ENCODE measurements around the gene PRKN.

Gene PRKN

DNA sequence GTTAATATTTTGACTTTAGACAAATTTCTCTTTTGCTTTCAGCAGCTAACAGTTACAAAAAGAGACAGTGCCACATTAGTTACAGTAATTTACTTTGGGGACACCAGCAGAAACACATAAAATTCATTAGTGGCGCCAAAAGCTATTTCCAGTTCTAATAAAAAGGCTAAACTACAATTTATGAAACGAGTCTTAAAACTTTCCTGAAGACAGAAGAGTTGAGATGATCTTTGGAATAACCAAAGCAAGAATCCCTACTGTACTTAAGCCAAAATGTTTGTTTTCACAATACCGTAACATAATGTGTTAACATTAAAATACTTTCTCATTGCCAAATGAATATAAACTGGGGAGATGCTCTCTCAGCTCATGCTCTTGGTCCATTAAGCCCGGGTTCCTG, 1103.5 kb downstream of the PRKN start:
- no peak for DNase-seq

DNA sequence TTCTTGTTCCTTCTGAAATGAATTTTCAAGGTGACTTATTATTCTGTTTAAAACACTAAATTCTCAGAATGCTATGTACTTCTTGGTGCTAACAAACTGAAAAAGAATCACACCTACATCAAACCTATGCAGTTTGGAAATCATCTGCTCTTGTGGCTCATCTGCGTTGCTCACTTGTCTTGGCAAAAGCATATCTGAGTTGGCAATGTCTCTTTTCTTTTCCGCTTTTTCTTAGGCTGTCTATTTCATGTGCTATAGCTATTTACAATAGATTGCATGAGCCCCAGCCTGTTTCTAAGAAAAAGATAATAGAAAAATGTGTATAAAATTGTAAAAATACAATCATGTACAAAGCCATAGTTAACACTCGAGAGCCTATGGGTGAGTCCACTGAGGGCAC, 1104.8 kb downstream of the PRKN start:
- no peak for DNase-seq

DNA sequence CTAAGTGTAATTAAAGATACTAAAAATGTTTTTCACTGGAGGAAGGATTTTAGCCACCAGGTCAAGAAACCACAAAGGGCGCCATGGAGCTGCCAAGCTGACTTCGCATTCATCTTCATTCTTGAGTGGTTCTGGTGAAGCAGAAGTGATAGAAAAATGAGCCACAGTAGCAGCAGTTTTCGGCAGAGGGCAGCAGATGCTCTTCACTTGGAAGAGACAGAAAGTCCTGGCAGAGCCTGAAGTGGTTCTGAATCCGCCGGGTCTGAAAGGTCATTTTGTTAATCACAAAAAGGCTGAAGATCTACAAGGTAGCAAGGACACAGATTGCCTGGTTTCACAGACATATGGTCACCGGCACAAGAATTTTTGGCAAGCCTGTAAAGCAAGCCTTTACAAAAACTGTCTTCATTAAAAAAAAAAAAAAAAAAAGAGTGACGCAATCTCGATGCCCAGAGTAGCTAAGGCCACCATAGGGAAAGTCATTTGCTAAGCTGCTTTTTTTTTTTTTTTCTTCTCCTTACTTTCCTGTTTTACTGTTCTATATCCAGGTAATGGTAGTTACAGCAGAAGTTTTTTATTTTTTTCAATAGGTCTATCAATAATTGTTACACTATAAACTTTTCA, 1108.6 kb downstream of the PRKN start:
- no peak for DNase-seq

DNA sequence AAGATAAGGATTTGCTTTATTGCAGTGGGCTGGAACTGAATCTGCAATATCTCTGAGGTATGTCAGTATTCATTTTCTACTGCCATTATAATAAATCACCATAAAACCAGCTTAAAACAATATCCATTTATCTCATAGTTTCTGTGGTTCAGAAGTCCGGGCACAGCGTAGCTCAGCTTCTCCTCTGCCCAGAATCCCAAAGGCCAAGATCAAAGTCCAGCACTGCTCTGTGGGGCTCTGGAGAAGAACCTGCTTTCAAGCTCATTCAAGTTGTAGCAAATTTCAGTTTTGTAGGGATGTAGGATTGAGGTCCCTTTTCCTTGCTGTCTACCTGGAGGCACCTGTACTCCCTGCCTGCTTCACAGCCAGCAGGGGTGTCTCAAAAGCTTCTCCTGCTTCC, 1113.9 kb downstream of the PRKN start:
- no peak for DNase-seq

- no peak for DNase-seq
These were observed 1118.8 kb downstream of the PRKN start for GRCh38 chr6:161608771-161609170.

- no peak for DNase-seq
These were observed 1119.8 kb downstream of the PRKN start for GRCh38 chr6:161607696-161608297.

GRCh38 chr6:161602359-161602758, 1125.2 kb downstream of the PRKN start:
- DNase-seq, result no peak

GRCh38 chr6:161598896-161599295, 1128.7 kb downstream of the PRKN start:
- no peak for DNase-seq

- no peak for DNase-seq
These were observed 1130.6 kb downstream of the PRKN start for GRCh38 chr6:161596807-161597520.

DNA sequence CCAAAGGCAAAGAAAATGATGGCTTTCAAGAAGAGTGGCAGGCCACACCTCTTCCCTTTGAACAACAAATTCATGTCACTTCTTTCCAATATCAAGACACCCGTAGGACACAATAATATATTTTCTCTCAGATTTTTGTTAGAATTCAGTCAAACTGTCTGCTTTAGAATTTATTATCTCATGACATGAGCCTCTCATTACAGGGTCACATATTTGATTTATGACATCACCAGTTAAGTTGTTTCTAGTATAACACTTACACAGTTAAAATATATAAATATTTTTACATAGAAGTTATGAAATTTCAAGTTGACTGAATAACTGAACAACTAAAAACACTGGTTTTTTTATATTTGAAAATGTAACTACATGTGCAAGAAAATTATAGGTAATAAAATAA, 1133.2 kb downstream of the PRKN start:
- no peak for DNase-seq

GRCh38 chr6:161590961-161591627, 1136.5 kb downstream of the PRKN start:
- no peak for DNase-seq

DNA sequence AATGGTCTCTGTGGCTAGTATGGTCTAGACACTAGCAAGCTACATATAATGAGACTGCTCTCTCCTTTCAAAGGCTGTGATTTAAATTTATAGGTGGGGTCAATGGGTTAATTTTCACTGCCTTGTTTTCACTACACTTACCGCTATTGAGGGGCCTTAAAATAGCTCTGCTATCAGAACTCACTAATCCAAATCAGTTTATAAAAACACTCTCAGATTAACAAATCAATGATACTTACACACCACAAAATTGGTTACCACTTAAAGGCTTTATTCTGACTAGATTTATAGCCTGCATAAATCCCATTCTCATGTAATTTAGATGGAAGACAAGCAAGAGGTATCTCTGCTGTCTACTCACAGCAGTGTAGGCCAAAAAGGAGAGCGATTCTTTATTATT, 1140.7 kb downstream of the PRKN start:
- no peak for DNase-seq

DNA sequence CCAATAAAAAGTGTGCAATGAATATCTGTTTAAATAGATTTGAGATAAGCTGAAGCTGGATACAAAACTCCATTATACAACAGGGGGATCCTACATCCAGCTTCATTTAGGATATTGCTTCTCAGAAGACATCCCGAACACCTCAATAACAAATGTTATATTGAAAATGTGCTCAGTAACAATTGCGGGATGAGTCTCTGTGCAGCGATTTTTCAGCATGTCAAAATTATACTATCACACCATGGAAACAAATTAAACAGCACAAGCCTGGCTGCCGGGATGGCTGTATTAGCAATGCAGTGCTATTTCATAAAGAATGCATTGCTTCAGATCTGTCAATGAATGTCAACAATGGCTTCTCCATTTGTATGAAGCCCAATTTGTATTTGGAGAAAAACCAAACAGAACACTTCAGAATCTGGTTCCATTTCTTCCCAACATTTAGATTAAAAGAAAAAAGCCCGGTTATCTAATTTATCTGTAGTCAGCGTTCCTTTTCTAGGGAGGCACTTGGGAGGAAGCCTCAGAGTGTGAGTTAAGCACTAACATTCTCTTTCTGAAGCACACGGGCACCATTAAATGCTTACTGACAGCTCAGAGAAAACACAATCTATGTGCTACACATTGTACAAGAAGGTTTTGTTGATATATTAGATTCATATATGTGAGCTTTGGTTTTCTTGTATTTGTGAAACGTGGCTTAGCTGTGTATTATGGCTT, 1142.8 kb downstream of the PRKN start:
- no peak for DNase-seq

DNA sequence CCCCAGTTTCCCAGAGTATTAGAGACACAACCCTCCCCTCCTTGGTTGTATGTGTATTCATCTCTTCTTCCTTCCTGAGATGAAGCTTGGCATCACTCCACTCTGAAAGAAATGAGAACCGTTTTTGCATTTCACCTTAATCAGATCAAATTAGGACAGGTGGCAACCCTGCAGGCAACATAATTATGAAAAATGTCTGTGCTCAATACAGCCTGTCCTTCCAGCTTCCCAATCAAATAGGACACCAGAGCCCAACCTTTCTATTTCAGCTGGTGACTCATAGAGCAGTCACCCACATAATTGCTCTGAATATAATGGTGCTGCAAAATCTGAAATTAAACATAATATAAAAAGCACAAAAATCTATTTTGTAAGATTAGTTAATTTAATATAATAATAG, 1143.5 kb downstream of the PRKN start:
- no peak for DNase-seq

DNA sequence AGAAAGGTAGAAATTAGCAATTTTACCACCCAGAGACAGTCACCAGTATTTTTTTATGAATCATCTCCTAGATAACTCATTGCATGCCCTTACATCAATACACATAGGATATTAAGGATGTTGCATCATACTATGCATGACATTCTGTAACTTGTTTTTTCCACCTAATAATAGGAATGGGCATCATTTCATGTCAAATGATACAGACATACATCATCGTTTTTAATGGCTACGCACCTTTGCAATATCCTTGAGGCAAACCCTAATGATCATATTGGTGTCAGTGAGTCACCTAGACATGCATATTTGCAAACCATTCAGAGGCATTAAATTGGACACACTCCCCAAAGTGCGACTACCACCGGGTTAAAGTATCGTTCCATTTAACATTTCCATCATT, 1144.0 kb downstream of the PRKN start:
- no peak for DNase-seq

- no peak for DNase-seq
These were observed 1149.1 kb downstream of the PRKN start for GRCh38 chr6:161578478-161578877.

DNA sequence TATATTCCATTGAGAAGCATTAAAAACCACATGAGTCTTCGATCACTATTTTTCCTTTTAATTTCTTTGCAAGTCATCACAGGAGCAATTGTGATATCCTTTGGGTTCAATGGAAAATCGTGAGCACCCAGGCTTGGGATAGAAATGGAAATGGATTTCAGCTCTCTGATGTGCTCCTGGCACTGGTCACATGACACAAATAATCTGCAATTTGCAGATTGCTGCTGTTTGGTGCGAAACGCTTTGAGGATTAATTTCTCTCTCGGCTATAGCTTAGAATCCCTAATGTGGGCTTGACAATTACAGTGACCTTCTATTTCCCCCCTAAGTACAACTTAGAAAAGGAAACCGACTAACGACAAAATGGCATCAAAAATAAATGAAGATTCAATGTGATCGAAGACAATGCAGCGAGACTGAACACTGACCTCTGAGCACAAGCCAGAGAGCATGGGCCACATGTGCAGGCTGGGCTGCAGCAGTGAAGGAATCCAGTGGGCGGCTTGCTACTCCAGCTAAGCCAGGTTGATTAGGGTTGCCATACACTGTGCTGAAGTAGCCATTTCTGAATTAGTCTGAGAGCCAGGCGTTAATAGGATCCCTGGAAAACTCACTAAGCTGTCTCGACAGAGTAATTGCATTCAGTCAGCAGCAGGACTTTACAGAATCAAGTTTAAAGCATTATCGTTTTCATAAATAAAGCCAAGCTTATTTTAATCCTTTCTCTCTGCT, 1151.9 kb downstream of the PRKN start:
- no peak for DNase-seq

DNA sequence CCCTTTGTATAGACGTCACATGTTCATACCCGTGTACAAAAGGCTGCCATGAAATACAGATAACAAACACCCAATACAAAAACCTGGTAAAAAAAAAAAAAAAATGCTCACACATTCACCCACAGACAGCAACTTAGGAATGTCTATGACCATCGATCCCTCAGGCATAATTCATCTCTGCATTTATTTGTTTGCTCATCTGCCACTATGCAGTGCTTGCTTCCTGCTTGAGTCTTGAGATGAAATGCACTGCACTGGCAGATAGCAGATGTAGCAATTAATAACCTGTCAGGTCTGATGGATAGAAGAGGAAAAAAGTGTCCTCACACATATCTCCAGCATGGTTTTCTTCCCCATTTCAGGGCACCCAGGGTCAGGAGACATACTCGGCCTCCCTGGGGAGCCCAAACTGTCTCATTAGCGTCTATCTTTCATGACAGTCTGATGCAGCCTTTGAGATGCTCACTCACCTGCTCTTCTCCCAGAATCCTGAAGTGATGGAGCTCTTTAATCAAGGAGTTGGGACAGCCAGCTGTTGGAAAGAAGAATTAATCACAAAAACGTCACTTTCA, 1158.6 kb downstream of the PRKN start:
- no peak for DNase-seq

DNA sequence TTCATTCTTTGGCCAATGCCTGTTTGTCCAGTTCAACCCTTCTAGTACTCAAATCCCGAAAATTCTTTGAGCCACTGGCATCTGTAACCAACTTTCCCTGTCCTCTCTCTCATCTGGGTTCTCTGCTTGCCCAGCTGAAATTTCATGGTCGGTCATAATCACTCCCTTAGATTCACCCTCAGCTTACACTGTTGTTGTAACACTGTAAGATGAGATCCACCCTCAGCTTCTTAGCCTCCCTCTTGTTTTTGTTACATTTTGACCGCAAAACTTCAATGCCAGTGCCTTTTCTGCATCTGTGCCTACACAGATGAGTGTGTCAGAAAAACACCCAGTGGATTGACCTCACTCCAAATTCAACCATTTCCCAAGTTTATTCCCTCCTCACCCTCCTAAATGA, 1162.6 kb downstream of the PRKN start:
- DNase-seq, result no peak

GRCh38 chr6:161561908-161562307, 1165.7 kb downstream of the PRKN start:
- DNase-seq, result no peak

GRCh38 chr6:161557333-161558107, 1170.0 kb downstream of the PRKN start:
- no peak for DNase-seq

Measured in activated gamma-delta T cell treated with Interleukin-2 at 50 U/mL for 16 hours (primary cell).